MM.1S (cell line): ENCODE data around the gene RAB3IL1.

Experiments used
- DNase-seq: peaks from one replicate; pipeline ENCODE4 v3.0.0-alpha.2; 2015
- H2AFZ ChIP-seq: fragments of 300-600 bp; sonication (generic); 2 replicates; pipeline ENCODE4 v1.6.0; 2016; ENCODE audit warnings: antibody characterized with exemption, low read length
- H3F3A ChIP-seq: fragments of 300-600 bp; sonication (generic); 2 replicates; pipeline ENCODE4 v1.6.1; 2016; ENCODE audit warnings: mild to moderate bottlenecking, antibody characterized with exemption, low read length, moderate library complexity, mixed read lengths; ENCODE audit not compliant: insufficient read depth
- H3K27ac ChIP-seq: fragments of 300-600 bp; sonication (generic); 2 replicates; pipeline ENCODE4 v1.5.1; 2016; ENCODE audit warnings: mild to moderate bottlenecking, low read length
- H3K27me3 ChIP-seq: fragments of 300-600 bp; sonication (generic); replicated peaks from 2 replicates; pipeline ENCODE4 v1.6.0; 2016; ENCODE audit warnings: low read length; ENCODE audit not compliant: insufficient read depth
- H3K36me3 ChIP-seq: fragments of 300-600 bp; sonication (generic); replicated peaks from 2 replicates; pipeline ENCODE4 v1.6.1; 2016; ENCODE audit warnings: mild to moderate bottlenecking, low read length, mixed read lengths; ENCODE audit not compliant: insufficient read depth
- H3K4me1 ChIP-seq: fragments of 300-600 bp; sonication (generic); 2 replicates; pipeline ENCODE4 v1.6.1; 2016; ENCODE audit warnings: low read length, mixed read lengths
- H3K4me2 ChIP-seq: fragments of 300-600 bp; sonication (generic); 2 replicates; pipeline ENCODE4 v1.6.0; 2016; ENCODE audit warnings: low read depth, low read length
- H3K4me3 ChIP-seq: fragments of 300-600 bp; sonication (generic); 2 replicates; pipeline ENCODE4 v1.5.1; 2016; ENCODE audit warnings: low read length, mixed read lengths
- H3K79me2 ChIP-seq: fragments of 300-600 bp; sonication (generic); 2 replicates; pipeline ENCODE4 v1.6.1; 2016; ENCODE audit warnings: mixed run types, low read length, mixed read lengths
- H3K9ac ChIP-seq: fragments of 300-600 bp; sonication (generic); 2 replicates; pipeline ENCODE4 v1.6.1; 2016; ENCODE audit warnings: low read length, mixed read lengths
- H3K9me2 ChIP-seq: fragments of 300-600 bp; sonication (generic); replicated peaks from 2 replicates; pipeline ENCODE4 v1.6.1; 2016; ENCODE audit warnings: mild to moderate bottlenecking, low read length, mixed read lengths; ENCODE audit not compliant: insufficient read depth
- H3K9me3 ChIP-seq: fragments of 300-600 bp; sonication (generic); replicated peaks from 2 replicates; pipeline ENCODE4 v1.6.1; 2016; ENCODE audit warnings: mild to moderate bottlenecking, low read length, mixed read lengths; ENCODE audit not compliant: insufficient read depth
- H4K20me1 ChIP-seq: fragments of 300-600 bp; sonication (generic); 2 replicates; pipeline ENCODE4 v1.6.1; 2016; ENCODE audit warnings: mild to moderate bottlenecking, low read length, moderate library complexity, mixed read lengths; ENCODE audit not compliant: insufficient read depth
- CTCF ChIP-seq: fragments of 300-600 bp; sonication (generic); IDR thresholded peaks from 2 replicates; pipeline ENCODE4 v1.5.1; 2016; ENCODE audit warnings: antibody characterized with exemption, low read length, mixed read lengths
- EZH2 ChIP-seq: fragments of 300-600 bp; sonication (generic); optimal IDR thresholded peaks from 2 replicates; pipeline ENCODE3; 2017; ENCODE audit warnings: low read depth, mild to moderate bottlenecking, antibody characterized with exemption, low read length, mixed read lengths
- EZH2phosphoT487 ChIP-seq: fragments of 300-600 bp; sonication (generic); IDR thresholded peaks from 2 replicates; pipeline ENCODE4 v1.6.1; 2018; ENCODE audit warnings: antibody characterized with exemption, low read length

The RAB3IL1 gene

GRCh38 chr11:61921446-61921845 lies 4.1 kb upstream of the RAB3IL1 start:
- Histone ChIP-seq H4K20me1 (no peaks in the 10 kb centered on the region), H3K27me3 (peaks cover 35% of the 10 kb centered on the region), H2AFZ (no peak overlapping the region), H3K9me2 (no peaks in the 10 kb centered on the region), H3K27ac (no peak overlapping the region), H3F3A (no peaks in the 10 kb centered on the region), H3K4me1 (peaks cover 4% of the 10 kb centered on the region; the same call in 1 of the 2 replicates), H3K4me3 (no peak overlapping the region), H3K79me2 (no peaks in the 10 kb centered on the region), H3K9me3 (no peaks in the 10 kb centered on the region), H3K36me3 (no peaks in the 10 kb centered on the region), H3K9ac (no peak overlapping the region), H3K4me2 (no peak overlapping the region)
- no peak for DNase-seq
- TF ChIP-seq CTCF (no peak), EZH2 (no peak), EZH2phosphoT487 (no peak)

GRCh38 chr11:61919705-61920631 lies 2.6 kb upstream of the RAB3IL1 start:
- Histone ChIP-seq H4K20me1 (no peaks in the 10 kb centered on the region), H3K9ac (no peak overlapping the region), H3K27me3 (peaks cover 42% of the 10 kb centered on the region), H3K27ac (no peak overlapping the region), H3K79me2 (no peaks in the 10 kb centered on the region), H3F3A (no peaks in the 10 kb centered on the region), H3K36me3 (no peaks in the 10 kb centered on the region), H3K4me3 (no peak overlapping the region), H3K4me2 (no peak overlapping the region), H2AFZ (no peak overlapping the region), H3K9me3 (no peaks in the 10 kb centered on the region), H3K4me1 (peaks cover 4% of the 10 kb centered on the region; the same call in 1 of the 2 replicates), H3K9me2 (no peaks in the 10 kb centered on the region)
- no peak for DNase-seq
- TF ChIP-seq EZH2phosphoT487 (no peak), CTCF (no peak), EZH2 (no peak)

GRCh38 chr11:61918938-61919704 lies 1.8 kb upstream of the RAB3IL1 start:
- DNase-seq = no peak
- H3K9ac ChIP-seq = no peak overlapping the region
- no peak overlapping the region for H2AFZ ChIP-seq
- no peak overlapping the region for H3K4me3 ChIP-seq
- H3F3A ChIP-seq = no peaks in the 10 kb centered on the region
- no peak for TF ChIP-seq EZH2
- peaks cover 4% of the 10 kb centered on the region; the same call in 1 of the 2 replicates for H3K4me1 ChIP-seq
- H3K9me3 ChIP-seq = no peaks in the 10 kb centered on the region
- H3K27me3 ChIP-seq = peaks cover 44% of the 10 kb centered on the region
- H3K27ac ChIP-seq = no peak overlapping the region
- no peak overlapping the region for H3K4me2 ChIP-seq
- no peaks in the 10 kb centered on the region for H3K79me2 ChIP-seq
- no peaks in the 10 kb centered on the region for H4K20me1 ChIP-seq
- H3K9me2 ChIP-seq = no peaks in the 10 kb centered on the region
- H3K36me3 ChIP-seq = no peaks in the 10 kb centered on the region
